Hepatocyte (in vitro differentiated cells): ENCODE data around the gene BCAS3. TPM values are rescaled to one million over a fixed set of nuclear protein-coding genes. Genes with fewer than 3 reads are reported as not detected.

Experiments
- DNase-seq: peaks from one replicate; pipeline ENCODE4 v3.0.0-alpha.2; 2016; ENCODE audit warnings: low spot score
- H2AFZ ChIP-seq: fragments of 200-600 bp; sonication (generic); 2 replicates; pipeline ENCODE4 v1.6.0; 2016; ENCODE audit warnings: antibody characterized with exemption, mild to moderate bottlenecking
- H3K27ac ChIP-seq: fragments of 200-600 bp; sonication (generic); 2 replicates; pipeline ENCODE4 v1.5.1; 2016; ENCODE audit warnings: mild to moderate bottlenecking
- H3K27me3 ChIP-seq: fragments of 200-600 bp; sonication (generic); 2 replicates; pipeline ENCODE4 v1.6.1; 2016
- H3K36me3 ChIP-seq: fragments of 200-600 bp; sonication (generic); replicated peaks from 2 replicates; pipeline ENCODE4 v1.5.1; 2016; ENCODE audit warnings: low read depth; ENCODE audit not compliant: insufficient read depth
- H3K4me1 ChIP-seq: fragments of 200-600 bp; sonication (generic); 2 replicates; pipeline ENCODE4 v1.5.1; 2016; ENCODE audit warnings: mild to moderate bottlenecking, moderate library complexity; ENCODE audit not compliant: insufficient read depth
- H3K4me2 ChIP-seq: fragments of 200-600 bp; sonication (generic); 2 replicates; pipeline ENCODE4 v1.6.0; 2016
- H3K4me3 ChIP-seq: fragments of 200-600 bp; sonication (generic); 2 replicates; pipeline ENCODE4 v1.5.1; 2016; ENCODE audit warnings: mild to moderate bottlenecking
- H3K79me2 ChIP-seq: fragments of 200-600 bp; sonication (generic); 2 replicates; pipeline ENCODE4 v1.6.0; 2017; ENCODE audit warnings: mild to moderate bottlenecking
- H3K9me2 ChIP-seq: fragments of 200-600 bp; sonication (generic); replicated peaks from 2 replicates; pipeline ENCODE4 v1.6.0; 2017; ENCODE audit warnings: mild to moderate bottlenecking; ENCODE audit not compliant: insufficient read depth
- H3K9me3 ChIP-seq: fragments of 200-600 bp; sonication (generic); 2 replicates; pipeline ENCODE4 v1.5.1; 2016; ENCODE audit warnings: low read depth, mild to moderate bottlenecking
- H4K20me1 ChIP-seq: fragments of 200-600 bp; sonication (generic); 2 replicates; pipeline ENCODE4 v1.6.0; 2016; ENCODE audit warnings: mild to moderate bottlenecking; ENCODE audit not compliant: insufficient read depth, poor library complexity, severe bottlenecking
- EZH2 ChIP-seq: fragments of 200-600 bp; sonication (generic); IDR thresholded peaks from 2 replicates; pipeline ENCODE4 v1.6.1; 2016; ENCODE audit warnings: antibody characterized with exemption, mild to moderate bottlenecking, borderline replicate concordance
- EZH2phosphoT487 ChIP-seq: fragments of 200-600 bp; sonication (generic); IDR thresholded peaks from one replicate; pipeline ENCODE4 v1.6.1; 2018; ENCODE audit warnings: antibody characterized with exemption, mild to moderate bottlenecking, low read depth, moderate library complexity; ENCODE audit not compliant: unreplicated experiment, severe bottlenecking
- WGBS: methylation state at CpG from one replicate; pipeline ENCODE4 v1.1.6; 2016; ENCODE audit warnings: low lambda C conversion rate; ENCODE audit errors: missing lambda C conversion rate; 5-methylcytosine and 5-hydroxymethylcytosine counted together
- polyA plus RNA-seq: library from polyadenylated mRNA; unstranded; fragments of >200 nt; fragmentation: Nextera tagmentation; extraction: Ambion mirVana; gene quantifications from 2 replicates; pipeline ENCODE4 v1.2.1, GENCODE V29; 2016
- total RNA-seq: library from RNA; depleted of rRNA; stranded (reverse); fragments of >200 nt; gene quantifications from 2 replicates; pipeline ENCODE4 v1.2.3, GENCODE V29; 2014
- TF ChIP-seq, protein P1 (sequence below): fragments of 200-600 bp; sonication (generic); IDR thresholded peaks from 2 replicates; pipeline ENCODE4 v1.5.1; 2016; ENCODE audit warnings: antibody characterized with exemption, mild to moderate bottlenecking; ENCODE audit not compliant: poor library complexity

Gene BCAS3
- total and polyA plus RNA-seq, 2 experiments from 2014 or later: 16.5 to 58.8 TPM

DNA sequence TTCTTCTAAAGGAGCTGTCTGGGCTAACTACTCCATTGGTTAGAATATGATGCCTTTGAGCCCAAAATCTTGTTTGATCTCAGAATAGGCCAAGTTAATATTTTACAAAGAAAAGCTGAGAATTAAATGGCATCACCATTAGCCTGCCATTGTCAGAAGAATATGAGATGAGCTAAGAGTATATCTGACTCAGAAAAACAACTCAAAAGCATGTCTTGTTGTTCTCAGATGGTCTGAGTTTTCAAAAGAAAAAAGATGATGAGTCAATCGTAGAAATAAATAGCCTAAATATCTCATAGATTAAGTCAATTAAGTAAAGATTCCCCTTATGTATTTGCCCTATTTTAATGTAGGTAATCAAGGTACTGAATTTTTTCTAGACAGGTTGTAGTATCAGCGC, 524.9 kb downstream of the BCAS3 start:
- Histone ChIP-seq H3K36me3 (no peaks in the 10 kb centered on the region), H3K9me3 (no peaks in the 10 kb centered on the region), H3K4me2 (no peak overlapping the region), H3K4me3 (no peak overlapping the region), H3K79me2 (no peaks in the 10 kb centered on the region), H3K9me2 (no peaks in the 10 kb centered on the region), H3K27me3 (no peaks in the 10 kb centered on the region), H3K27ac (no peak overlapping the region), H4K20me1 (no peaks in the 10 kb centered on the region), H3K4me1 (peaks cover 16% of the 10 kb centered on the region), H2AFZ (no peak overlapping the region)
- DNase-seq: no peak
- TF ChIP-seq, protein P1, sequence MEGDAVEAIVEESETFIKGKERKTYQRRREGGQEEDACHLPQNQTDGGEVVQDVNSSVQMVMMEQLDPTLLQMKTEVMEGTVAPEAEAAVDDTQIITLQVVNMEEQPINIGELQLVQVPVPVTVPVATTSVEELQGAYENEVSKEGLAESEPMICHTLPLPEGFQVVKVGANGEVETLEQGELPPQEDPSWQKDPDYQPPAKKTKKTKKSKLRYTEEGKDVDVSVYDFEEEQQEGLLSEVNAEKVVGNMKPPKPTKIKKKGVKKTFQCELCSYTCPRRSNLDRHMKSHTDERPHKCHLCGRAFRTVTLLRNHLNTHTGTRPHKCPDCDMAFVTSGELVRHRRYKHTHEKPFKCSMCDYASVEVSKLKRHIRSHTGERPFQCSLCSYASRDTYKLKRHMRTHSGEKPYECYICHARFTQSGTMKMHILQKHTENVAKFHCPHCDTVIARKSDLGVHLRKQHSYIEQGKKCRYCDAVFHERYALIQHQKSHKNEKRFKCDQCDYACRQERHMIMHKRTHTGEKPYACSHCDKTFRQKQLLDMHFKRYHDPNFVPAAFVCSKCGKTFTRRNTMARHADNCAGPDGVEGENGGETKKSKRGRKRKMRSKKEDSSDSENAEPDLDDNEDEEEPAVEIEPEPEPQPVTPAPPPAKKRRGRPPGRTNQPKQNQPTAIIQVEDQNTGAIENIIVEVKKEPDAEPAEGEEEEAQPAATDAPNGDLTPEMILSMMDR: no peak
- TF ChIP-seq EZH2phosphoT487 (no peak), EZH2 (no peak)
- 94% methylated on average over 2 of the region's 2 CpGs for WGBS

DNA sequence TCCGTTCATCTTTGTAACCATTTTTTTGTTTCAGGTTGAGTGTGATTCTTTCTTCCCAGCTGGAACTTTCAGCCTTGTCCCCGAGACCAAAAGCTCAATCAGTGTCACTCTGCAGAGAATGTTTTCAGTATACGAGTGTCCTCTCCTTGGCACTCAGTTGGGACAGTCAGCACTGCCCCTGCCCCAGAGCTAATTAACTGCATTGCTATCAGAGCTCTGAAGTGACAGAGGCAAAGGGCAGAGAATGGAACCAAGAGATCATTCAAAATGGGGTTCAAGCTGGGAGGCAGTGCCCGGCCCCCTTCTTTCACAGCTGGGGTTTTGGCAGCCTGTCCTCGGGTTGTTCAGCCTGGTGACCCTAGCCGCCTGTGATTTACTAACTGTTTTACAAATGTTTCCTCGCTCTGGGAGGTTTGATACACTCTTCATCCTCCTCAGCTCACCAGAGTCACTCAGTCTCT, 526.0 kb downstream of the BCAS3 start:
- Histone ChIP-seq H2AFZ (no peak overlapping the region), H3K4me1 (peaks cover 28% of the 10 kb centered on the region), H4K20me1 (no peaks in the 10 kb centered on the region), H3K4me2 (no peak overlapping the region), H3K36me3 (no peaks in the 10 kb centered on the region), H3K27me3 (no peaks in the 10 kb centered on the region), H3K9me3 (no peaks in the 10 kb centered on the region), H3K9me2 (no peaks in the 10 kb centered on the region), H3K4me3 (no peak overlapping the region), H3K27ac (peak overlapping the region; percentile 2), H3K79me2 (no peaks in the 10 kb centered on the region)
- TF ChIP-seq EZH2: no peak
- WGBS: 66% methylated on average over 7 of the region's 7 CpGs
- DNase-seq: no peak

DNA sequence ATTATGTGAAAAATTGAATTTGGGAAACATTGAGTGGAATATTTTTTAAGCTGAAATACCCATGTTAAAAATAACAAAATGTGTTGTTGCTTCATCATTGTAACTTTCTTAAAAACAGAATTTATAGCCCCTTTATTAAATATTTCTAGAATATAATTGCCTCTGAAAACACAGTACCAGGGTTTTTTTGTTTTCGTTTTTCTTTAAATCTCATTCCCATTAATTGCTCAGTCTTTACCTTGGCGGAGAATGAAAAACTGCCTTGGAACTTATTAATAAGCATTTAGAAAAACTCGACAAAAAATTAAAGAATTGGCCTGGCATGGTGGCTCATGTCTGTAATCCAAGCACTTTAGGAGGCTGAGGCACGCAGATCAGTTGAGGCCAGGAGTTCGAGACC, 526.8 kb downstream of the BCAS3 start:
- peaks cover 35% of the 10 kb centered on the region for H3K4me1 ChIP-seq

DNA sequence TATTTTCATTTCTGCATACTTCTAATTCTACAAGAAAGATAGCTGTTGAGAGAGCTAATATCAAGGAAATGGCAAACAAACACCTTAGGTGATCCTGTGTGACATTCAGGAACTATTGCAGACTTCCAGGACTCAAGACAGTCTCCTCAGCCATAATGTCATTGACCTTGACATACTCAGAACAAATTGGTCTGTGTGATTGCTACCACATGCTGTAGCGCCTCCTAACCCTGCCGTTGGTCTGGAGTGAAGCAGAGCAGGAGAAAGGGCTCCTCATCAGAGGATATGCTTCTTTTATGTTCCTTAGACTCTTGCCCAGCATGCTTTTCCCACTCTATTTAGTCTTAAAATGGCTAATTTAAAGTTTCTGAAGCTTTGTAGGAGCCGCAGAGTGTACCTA, 527.8 kb downstream of the BCAS3 start:
- Histone ChIP-seq H3K4me2 (no peak overlapping the region), H2AFZ (no peak overlapping the region), H3K9me2 (no peaks in the 10 kb centered on the region), H3K4me3 (no peak overlapping the region), H3K27ac (no peak overlapping the region), H4K20me1 (no peaks in the 10 kb centered on the region), H3K27me3 (no peaks in the 10 kb centered on the region), H3K79me2 (no peaks in the 10 kb centered on the region), H3K4me1 (peaks cover 44% of the 10 kb centered on the region), H3K36me3 (no peaks in the 10 kb centered on the region), H3K9me3 (no peaks in the 10 kb centered on the region)
- no peak for DNase-seq
- WGBS: 68% methylated on average over 3 of the region's 3 CpGs
- TF ChIP-seq, protein P1: no peak
- TF ChIP-seq EZH2phosphoT487: no peak
- no peak for TF ChIP-seq EZH2

More for the DNA sequence above, 526.8 kb downstream of the BCAS3 start:
- Histone ChIP-seq H3K9me2 (no peaks in the 10 kb centered on the region), H3K27ac (peak overlapping the region; percentile 2), H4K20me1 (no peaks in the 10 kb centered on the region), H3K27me3 (no peaks in the 10 kb centered on the region), H3K4me3 (no peak overlapping the region), H3K9me3 (no peaks in the 10 kb centered on the region), H3K36me3 (no peaks in the 10 kb centered on the region), H3K4me2 (no peak overlapping the region), H2AFZ (no peak overlapping the region), H3K79me2 (no peaks in the 10 kb centered on the region)
- TF ChIP-seq EZH2 (no peak), EZH2phosphoT487 (no peak)
- TF ChIP-seq, protein P1: no peak
- DNase-seq: no peak
- WGBS: 98% methylated on average over 5 of the region's 5 CpGs
